WTC11 (cell line): ENCODE data around the gene KLHL12. TPM values are rescaled to one million over a fixed set of nuclear protein-coding genes. Genes with fewer than 3 reads are reported as not detected.
A peak's percentile ranks its signal among the peaks of the same experiment; 100 is the strongest.

ENCODE experiments used
- ATAC-seq: fragments of 200-7000 bp; cut with Tn5 transposase; 2 replicates; pipeline ENCODE4 v1.10.0; 2021; ENCODE audit warnings: mild to moderate bottlenecking, moderate library complexity
- CTCF ChIA-PET: fragments of 300-600 bp; sonication (Branson Sonifier 250); formaldehyde crosslinking; loops from one replicate; lab custom pipeline; 2021; ENCODE audit warnings: antibody characterized with exemption; lab: Charles Lee
- POLR2A ChIA-PET: fragments of 350-600 bp; sonication (Branson Sonifier 250); formaldehyde crosslinking; loops from one replicate; lab custom pipeline; 2021; ENCODE audit warnings: antibody characterized with exemption; lab: Charles Lee
- DNase-seq: peaks from one replicate; pipeline ENCODE4 v3.0.0; 2021; ENCODE audit warnings: low spot score
- H3K27ac Mint-ChIP-seq: 2 replicates; pipeline ENCODE4 v1.8.0; 2021; ENCODE audit warnings: mixed read lengths
- H3K27me3 Mint-ChIP-seq: 2 replicates; pipeline ENCODE4 v1.8.0; 2021; ENCODE audit warnings: low read depth, mild to moderate bottlenecking, moderate library complexity, mixed read lengths
- H3K36me3 Mint-ChIP-seq: 2 replicates; pipeline ENCODE4 v1.8.0; 2021; ENCODE audit warnings: mixed read lengths
- H3K4me1 Mint-ChIP-seq: 2 replicates; pipeline ENCODE4 v1.8.0; 2022; ENCODE audit warnings: mixed read lengths
- H3K4me3 Mint-ChIP-seq: 2 replicates; pipeline ENCODE4 v1.8.0; 2021; ENCODE audit warnings: mild to moderate bottlenecking, moderate library complexity, mixed read lengths
- H3K9me3 Mint-ChIP-seq: 2 replicates; pipeline ENCODE4 v1.8.0; 2021; ENCODE audit warnings: mixed read lengths
- ARID4B ChIP-seq: sonication (generic); formaldehyde crosslinking; IDR thresholded peaks from 2 replicates; pipeline ENCODE4 v1.8.0; 2023; ENCODE audit warnings: missing genetic modification reagents, mild to moderate bottlenecking, borderline replicate concordance
- CREM ChIP-seq: sonication (generic); formaldehyde crosslinking; IDR thresholded peaks from 2 replicates; pipeline ENCODE4 v1.8.1; 2022; ENCODE audit warnings: mild to moderate bottlenecking, missing genetic modification reagents, moderate library complexity
- E2F5 ChIP-seq: sonication (generic); formaldehyde crosslinking; IDR thresholded peaks from 2 replicates; pipeline ENCODE4 v1.8.1; 2022; ENCODE audit warnings: mild to moderate bottlenecking, moderate library complexity, missing genetic modification reagents
- FOXK1 ChIP-seq: sonication (generic); formaldehyde crosslinking; IDR thresholded peaks from 2 replicates; pipeline ENCODE4 v1.8.0; 2022; ENCODE audit warnings: mild to moderate bottlenecking, moderate library complexity, missing genetic modification reagents
- GABPB1 ChIP-seq: sonication (generic); formaldehyde crosslinking; IDR thresholded peaks from 2 replicates; pipeline ENCODE4 v1.8.1; 2023; ENCODE audit warnings: mild to moderate bottlenecking, missing genetic modification reagents
- JUN ChIP-seq: sonication (generic); formaldehyde crosslinking; IDR thresholded peaks from 2 replicates; pipeline ENCODE4 v1.8.0; 2023; ENCODE audit warnings: mild to moderate bottlenecking, missing genetic modification reagents
- KAT7 ChIP-seq: sonication (generic); formaldehyde crosslinking; IDR thresholded peaks from 2 replicates; pipeline ENCODE4 v1.8.1; 2023; ENCODE audit warnings: missing genetic modification reagents, mild to moderate bottlenecking, borderline replicate concordance
- MLX ChIP-seq: sonication (generic); formaldehyde crosslinking; IDR thresholded peaks from 2 replicates; pipeline ENCODE4 v1.8.1; 2023; ENCODE audit warnings: mild to moderate bottlenecking, missing genetic modification reagents, moderate library complexity
- NFYB ChIP-seq: sonication (generic); formaldehyde crosslinking; conservative IDR thresholded peaks from 2 replicates; pipeline ENCODE4 v1.8.0; 2022; ENCODE audit warnings: low read depth, missing genetic modification reagents
- PREB ChIP-seq: sonication (generic); formaldehyde crosslinking; IDR thresholded peaks from 2 replicates; pipeline ENCODE4 v1.8.1; 2022; ENCODE audit warnings: mild to moderate bottlenecking, missing genetic modification reagents, moderate library complexity, borderline replicate concordance
- SMAD4 ChIP-seq: sonication (generic); formaldehyde crosslinking; IDR thresholded peaks from 2 replicates; pipeline ENCODE4 v1.8.0; 2022; ENCODE audit warnings: mild to moderate bottlenecking, missing genetic modification reagents
- SP1 ChIP-seq: sonication (generic); formaldehyde crosslinking; conservative IDR thresholded peaks from 2 replicates; pipeline ENCODE4 v1.8.1; 2022; ENCODE audit warnings: missing genetic modification reagents
- STAT6 ChIP-seq: sonication (generic); formaldehyde crosslinking; conservative IDR thresholded peaks from 2 replicates; pipeline ENCODE4 v1.8.1; 2023; ENCODE audit warnings: mild to moderate bottlenecking, low read depth, missing genetic modification reagents, moderate library complexity
- TEAD1 ChIP-seq: sonication (generic); formaldehyde crosslinking; IDR thresholded peaks from 2 replicates; pipeline ENCODE4 v1.8.0; 2022; ENCODE audit warnings: mild to moderate bottlenecking, missing genetic modification reagents
- ZBTB21 ChIP-seq: sonication (generic); formaldehyde crosslinking; IDR thresholded peaks from 2 replicates; pipeline ENCODE4 v1.8.1; 2023; ENCODE audit warnings: mild to moderate bottlenecking, missing genetic modification reagents, borderline replicate concordance
- ZNF263 ChIP-seq: sonication (generic); formaldehyde crosslinking; IDR thresholded peaks from 2 replicates; pipeline ENCODE4 v1.8.1; 2022; ENCODE audit warnings: low read depth, mild to moderate bottlenecking, moderate library complexity, missing genetic modification reagents
- ZNF416 ChIP-seq: fragments of 250-450 bp; sonication (Bioruptor Pico); IDR thresholded peaks from 2 replicates; pipeline ENCODE4 v1.9.0; 2021; ENCODE audit warnings: mild to moderate bottlenecking, inconsistent platforms
- ZNF671 ChIP-seq: fragments of 250-450 bp; sonication (Bioruptor Pico); IDR thresholded peaks from 2 replicates; pipeline ENCODE4 v1.8.0; 2021; ENCODE audit warnings: mild to moderate bottlenecking
- total RNA-seq: library from RNA; stranded (reverse); gene quantifications from 3 replicates; pipeline ENCODE4 v1.2.3, GENCODE V29; 2021

The KLHL12 gene
- total RNA-seq, 1 experiment from 2014 or later, result 29.6 TPM

- TF ChIP-seq MLX, result no peak
- no peak for TF ChIP-seq PREB (CRISPR knock-in tag)
- TF ChIP-seq TEAD1 (CRISPR knock-in tag), result peak; percentile 82
- TF ChIP-seq NFYB (CRISPR knock-in tag), result 0 out of 2 replicates have a peak, but pooled peaks have one; percentile 8
- TF ChIP-seq KAT7 (CRISPR knock-in tag), result no peak
- TF ChIP-seq ARID4B (CRISPR knock-in tag), result peak; percentile 58; the same call in 1 of the 2 replicates
- TF ChIP-seq E2F5, result peak; percentile 86; the same call in 1 of the 2 replicates
- TF ChIP-seq ZNF416 (CRISPR knock-in tag), result peak; percentile 81; the same call in 1 of the 2 replicates
- no peak; the same call in 1 of the 2 replicates for TF ChIP-seq SP1
- TF ChIP-seq JUN (CRISPR knock-in tag), result peak; percentile 10; the same call in 1 of the 2 replicates
- peak; percentile 46; the same call in 1 of the 2 replicates for TF ChIP-seq FOXK1 (CRISPR knock-in tag)
- no peak for TF ChIP-seq SMAD4
- 0 out of 2 replicates have a peak, but pooled peaks have one; percentile 54 for TF ChIP-seq CREM (CRISPR knock-in tag)
- no peak for TF ChIP-seq ZBTB21 (CRISPR knock-in tag)
Observed at GRCh38 chr1:202888531-202889360, 38.3 kb downstream of the KLHL12 start, which contains the start of gene RABIF (continued).

- Mint-ChIP-seq H3K27me3 (no peaks in the 10 kb centered on the region), H3K27ac (peak overlapping the region; percentile 98), H3K4me3 (peak overlapping the region; percentile 94), H3K36me3 (peaks cover 12% of the 10 kb centered on the region), H3K4me1 (peaks cover 31% of the 10 kb centered on the region), H3K9me3 (no peaks in the 10 kb centered on the region)
- ATAC-seq (no peak), DNase-seq (no peak)
- TF ChIP-seq ZNF263 (CRISPR knock-in tag) (no peak), E2F5 (no peak), CREM (CRISPR knock-in tag) (no peak; the same call in 1 of the 2 replicates), ZNF671 (CRISPR knock-in tag) (no peak), STAT6 (CRISPR knock-in tag) (no peak), GABPB1 (CRISPR knock-in tag) (no peak)
- ChIA-PET POLR2A (interaction anchor here (0.9 to 1.8 kb wide), 4 partner anchors 28 to 119 kb away, joined by 3 to 6 read pairs (median 4); partner anchors contain the start of genes KDM5B, PCAT6 and TMEM183A), CTCF (interaction anchor here (0.6 to 1.5 kb wide), 4 partner anchors 138 to 238 kb away, joined by 3 to 6 read pairs (median 4); partner anchors contain the start of gene PPFIA4)
Observed at GRCh38 chr1:202888221-202888530, 38.9 kb downstream of the KLHL12 start.
